Fibroblast of skin of right quadriceps (primary cell): ENCODE measurements around the gene CDKN2D.
"Not testable (repeated sequence)": the region's sequence is repeated elsewhere in the genome, so short reads cannot be mapped to it uniquely, and the experiment has no call there.

Experiments
- DNase-seq: peaks from one replicate; pipeline ENCODE4 v3.0.0-alpha.2; 2013

Gene CDKN2D

GRCh38 chr19:10580979-10581631 is 12.3 kb upstream of the CDKN2D start:
- DNase-seq: peak; percentile 85

DNA sequence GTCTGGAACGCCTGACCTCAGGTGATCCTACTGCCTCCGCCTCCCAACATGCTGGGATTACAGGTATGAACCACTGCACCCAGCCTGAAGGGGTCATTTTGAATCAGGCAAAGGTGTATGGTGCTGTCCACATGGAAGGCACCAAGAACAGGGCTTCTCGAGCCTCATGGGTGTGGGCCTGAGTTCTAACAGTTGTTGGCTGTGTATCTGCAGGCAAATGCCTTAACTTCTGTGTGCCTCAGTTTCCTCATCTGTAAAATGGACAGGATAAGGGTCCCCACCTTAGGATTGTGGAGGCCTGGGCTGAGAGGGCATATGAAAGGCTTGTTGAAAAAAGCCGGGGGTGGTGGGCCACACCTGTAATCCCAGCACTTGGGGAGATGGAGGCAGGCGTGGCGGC is 9.2 kb upstream of the CDKN2D start:
- DNase-seq: no peak

- DNase-seq: no peak
These were observed 6.4 kb upstream of the CDKN2D start for GRCh38 chr19:10575011-10575716.

- DNase-seq: no peak
These were observed 5.7 kb upstream of the CDKN2D start for GRCh38 chr19:10574462-10574861.

DNA sequence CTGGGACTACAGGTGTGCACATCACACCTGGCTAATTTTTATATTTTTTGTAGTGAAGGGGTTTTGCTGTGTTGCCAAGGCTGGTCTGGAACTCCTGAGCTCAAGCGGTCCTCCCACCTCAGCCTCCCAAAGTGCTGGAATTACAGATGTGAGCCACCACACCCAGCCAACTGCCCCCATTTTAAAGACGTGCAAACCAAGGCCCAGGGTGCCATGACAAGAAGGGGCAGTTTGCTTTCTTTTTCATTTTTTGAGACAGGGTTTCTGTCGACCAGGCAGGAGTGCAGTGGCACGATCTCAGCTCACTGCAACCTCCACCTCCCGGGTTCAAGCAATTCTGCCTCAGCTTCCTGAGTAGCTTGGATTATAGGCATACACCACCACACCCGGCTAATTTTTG is 5.0 kb upstream of the CDKN2D start:
- DNase-seq: not testable (repeated sequence)

- no peak for DNase-seq
These were observed 535 bp downstream of the CDKN2D start for GRCh38 chr19:10568062-10568825.

DNA sequence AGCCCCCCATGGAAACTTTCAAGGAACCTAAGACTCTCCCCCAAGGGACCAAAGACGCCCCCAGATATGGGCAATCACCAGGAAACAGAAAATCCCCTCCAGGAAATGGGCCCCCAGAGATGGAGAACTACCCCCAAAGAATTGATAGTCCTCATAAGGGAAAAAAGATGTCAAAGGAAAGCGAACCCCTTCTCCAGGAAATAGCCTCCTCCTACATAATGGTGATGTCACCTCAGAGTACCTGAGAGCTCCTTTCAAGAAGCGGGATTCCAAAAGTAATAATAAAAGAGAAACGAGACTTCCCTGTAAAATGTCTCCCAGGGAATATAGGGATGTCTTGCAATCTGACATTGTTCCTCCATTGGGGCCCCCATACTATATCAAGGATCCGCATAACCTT is 1.1 kb downstream of the CDKN2D start:
- no peak for DNase-seq

DNA sequence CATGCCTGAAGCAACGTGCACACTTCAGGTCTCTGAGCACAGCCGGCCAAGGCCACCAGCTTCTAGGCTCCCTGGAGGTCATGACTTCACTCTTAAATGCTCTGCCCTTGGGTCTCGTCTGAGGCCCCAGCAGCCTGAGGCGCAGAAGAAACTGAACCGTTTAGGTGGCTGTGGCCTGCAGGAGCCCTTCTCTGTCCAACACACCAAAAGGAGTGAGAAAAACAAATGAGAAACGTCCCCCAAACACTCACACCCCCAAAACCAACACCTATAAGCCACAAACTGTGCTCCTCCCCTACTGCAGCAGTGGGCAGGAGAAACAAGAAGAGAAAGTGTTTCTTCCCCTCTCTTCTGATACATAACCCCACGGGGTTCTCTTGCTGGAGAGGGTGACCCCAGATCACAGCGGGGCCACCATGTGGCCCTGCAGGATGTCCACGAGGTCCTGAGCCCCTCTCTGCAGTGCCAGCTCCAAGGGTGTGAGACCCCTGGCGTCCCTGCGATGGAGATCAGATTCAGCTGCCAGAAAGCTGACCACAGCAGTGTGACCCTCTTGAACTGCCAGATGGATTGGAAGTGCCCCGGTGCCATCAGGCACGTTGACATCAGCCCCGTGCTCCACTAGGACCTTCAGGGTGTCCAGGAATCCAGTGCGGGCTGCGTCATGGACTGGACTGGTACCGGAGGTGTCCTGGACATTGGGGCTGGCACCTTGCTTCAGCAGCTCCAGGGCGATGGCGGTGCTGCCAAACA is 1.9 kb downstream of the CDKN2D start:
- DNase-seq: no peak

- no peak for DNase-seq
These were observed 2.4 kb downstream of the CDKN2D start for GRCh38 chr19:10566408-10566657.

- peak; percentile 96 for DNase-seq
These were observed 3.0 kb downstream of the CDKN2D start, which contains the start of gene KRI1 for GRCh38 chr19:10565567-10566407. Gene KRI1 (minus strand): TSS chr19:10566010. CDS start chr19:10565999, 11 bp downstream.

DNA sequence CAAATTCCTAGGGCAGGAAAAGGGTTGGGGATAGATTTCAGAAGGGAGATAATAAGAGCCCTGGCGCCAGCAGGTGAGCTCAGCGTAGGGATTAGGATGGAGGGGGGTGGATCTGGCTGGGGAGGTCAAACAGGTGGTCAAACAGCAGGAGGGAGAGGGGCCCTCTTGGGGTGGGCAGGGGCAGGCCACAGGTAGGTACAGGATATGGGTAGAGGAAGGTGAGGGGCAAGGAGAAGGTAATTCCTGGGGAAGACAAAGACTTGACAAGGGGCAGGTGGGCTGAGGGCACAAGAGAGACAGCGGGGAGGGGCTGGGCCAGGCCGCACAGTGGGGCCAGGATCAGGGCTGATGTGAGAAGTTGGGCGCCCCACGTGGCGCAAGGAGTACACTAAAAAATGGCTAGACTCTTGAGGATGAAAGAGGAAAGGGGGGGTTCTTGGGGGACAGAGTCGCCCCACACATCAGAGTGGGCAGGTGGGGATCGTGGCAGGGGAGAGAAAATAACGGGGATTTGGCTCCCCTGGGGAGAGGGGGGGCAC is 3.7 kb downstream of the CDKN2D start:
- DNase-seq: peak; percentile 43

GRCh38 chr19:10562609-10563008 is 6.2 kb downstream of the CDKN2D start:
- no peak for DNase-seq

- no peak for DNase-seq
These were observed 8.6 kb downstream of the CDKN2D start for GRCh38 chr19:10560154-10560553.

DNA sequence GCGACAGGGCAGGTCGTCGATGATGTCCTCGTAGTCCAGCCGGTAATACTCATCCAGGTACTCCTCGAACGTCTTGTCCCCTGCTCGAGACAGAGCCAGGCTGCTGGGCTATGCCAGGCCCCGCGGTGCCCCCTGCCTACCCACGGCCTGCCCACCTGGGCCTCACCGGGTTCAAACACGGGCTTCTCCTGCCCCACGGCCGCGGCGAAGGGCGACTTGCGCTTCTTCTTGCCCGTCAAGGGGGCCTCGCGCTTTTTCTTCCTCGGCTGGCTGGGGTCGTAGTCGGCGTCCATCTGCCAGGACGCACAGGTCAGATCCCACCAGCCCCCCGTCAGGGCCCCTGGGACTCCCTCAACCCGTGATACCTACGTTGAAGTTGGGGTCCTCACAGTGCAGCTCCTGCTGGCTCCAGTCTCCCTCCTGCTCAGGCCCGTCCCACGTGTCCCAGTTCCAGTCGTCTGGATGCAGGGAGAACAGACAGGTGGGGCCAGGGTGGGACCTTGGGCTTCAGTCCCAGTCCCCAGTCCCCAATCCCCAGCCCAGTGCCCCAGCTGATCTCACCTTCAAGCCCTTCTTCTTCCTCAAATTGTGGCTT is 11.1 kb downstream of the CDKN2D start:
- no peak for DNase-seq

GRCh38 chr19:10555610-10555973 is 13.2 kb downstream of the CDKN2D start:
- DNase-seq: no peak

GRCh38 chr19:10554760-10555609 is 13.8 kb downstream of the CDKN2D start:
- DNase-seq: no peak

DNA sequence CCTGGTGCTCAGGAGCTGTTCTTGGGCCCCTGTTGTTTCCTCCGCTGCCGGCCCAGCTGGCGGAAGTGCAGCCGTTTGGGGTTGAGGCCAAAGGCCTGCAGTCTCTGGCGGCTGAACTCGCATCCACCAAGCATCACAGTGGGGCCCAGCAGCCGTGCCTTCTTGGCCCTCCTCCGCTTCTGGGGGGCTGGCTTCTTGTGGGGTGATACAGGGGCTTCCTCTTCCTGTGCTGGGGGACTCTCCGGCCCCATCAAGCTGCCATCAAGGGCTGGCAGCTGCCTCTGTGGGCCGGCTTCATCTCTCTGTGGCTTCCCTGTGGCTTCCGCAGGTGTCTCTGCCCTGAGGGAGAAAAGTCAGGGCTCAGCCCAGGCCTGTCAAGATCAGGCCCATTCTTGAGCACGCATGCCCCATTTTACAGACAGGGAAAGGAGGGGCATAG is 14.8 kb downstream of the CDKN2D start:
- DNase-seq: no peak

DNA sequence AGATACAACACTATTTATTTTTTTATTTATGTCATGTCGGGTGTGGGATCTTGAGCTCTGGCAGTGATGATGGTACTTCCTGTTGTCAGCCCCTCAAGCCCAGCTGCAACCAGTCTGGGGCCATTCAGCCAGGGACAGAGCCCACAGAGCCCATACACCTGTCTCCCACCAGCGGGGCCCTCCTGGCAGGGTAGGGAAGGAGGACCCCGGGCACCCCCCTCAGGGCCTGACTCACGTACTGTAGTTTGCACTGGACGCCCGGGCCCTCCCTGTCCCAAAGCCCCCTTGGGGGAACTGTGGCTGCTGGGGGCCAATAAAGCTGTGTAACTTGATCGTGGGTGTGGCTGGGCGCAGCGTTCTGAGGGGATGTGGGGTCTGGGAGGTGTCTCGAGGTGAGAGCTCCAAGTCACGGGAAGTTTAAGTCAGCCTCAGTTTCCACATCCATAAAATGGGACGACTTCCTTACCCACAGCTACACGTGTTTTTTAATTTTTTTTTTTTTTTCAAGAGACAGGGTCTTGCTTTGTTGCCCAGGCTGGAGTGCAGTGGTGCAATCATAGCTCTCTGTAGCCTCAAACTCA is 15.6 kb downstream of the CDKN2D start:
- no peak for DNase-seq

DNA sequence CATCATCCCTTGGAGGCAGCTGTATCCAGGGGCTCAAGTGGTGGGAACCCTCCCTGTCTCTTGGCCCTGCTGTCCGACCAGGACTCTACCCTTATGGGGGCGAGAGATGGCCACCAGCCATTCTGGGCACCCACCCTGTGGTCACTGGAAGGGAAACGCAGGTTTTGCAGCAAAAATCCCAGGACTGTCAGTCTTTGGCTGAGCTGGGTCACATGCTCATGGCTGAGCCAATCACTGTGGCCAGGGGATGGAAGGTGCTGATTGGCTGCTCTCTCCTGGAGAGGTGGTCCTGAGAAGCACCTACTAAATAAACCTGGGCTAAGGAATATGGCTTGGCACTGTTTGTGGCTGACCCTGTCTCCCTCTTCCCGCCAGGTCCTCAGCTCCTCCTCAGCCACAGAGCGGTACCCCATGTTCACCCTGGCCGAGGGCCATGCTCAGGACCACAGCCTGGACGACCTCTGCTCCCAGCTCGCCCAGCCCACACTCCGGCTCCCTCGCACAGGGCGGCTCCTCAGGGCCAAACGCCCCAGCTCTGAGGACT is 16.2 kb downstream of the CDKN2D start:
- peak; percentile 14 for DNase-seq

- peak; percentile 23 for DNase-seq
These were observed 17.0 kb downstream of the CDKN2D start for GRCh38 chr19:10551698-10552301.
